Epithelial cell of proximal tubule (primary cell): ENCODE measurements around the gene KLHDC2. TPM values are rescaled to one million over a fixed set of nuclear protein-coding genes. Genes with fewer than 3 reads are reported as not detected.

Experiments
- DNase-seq: peaks from one replicate; pipeline ENCODE4 v3.0.0-alpha.2; 2011; ENCODE audit warnings: low read depth
- H3K4me3 ChIP-seq: 2 replicates; pipeline ENCODE4 v1.5.1; 2011; ENCODE audit warnings: low read depth, mild to moderate bottlenecking, low read length
- total RNA-seq: library from RNA; depleted of rRNA; stranded (reverse); fragments of >200 nt; gene quantifications from 2 replicates; pipeline ENCODE4 v1.2.3, GENCODE V29; 2015
- TF ChIP-seq, protein P1 (sequence below): conservative IDR thresholded peaks from 2 replicates; pipeline ENCODE4 v1.5.1; 2012; ENCODE audit warnings: low read depth, mild to moderate bottlenecking, low read length

The KLHDC2 gene
- total RNA-seq, 1 donor from 2014 or later: 24.0 TPM

DNA sequence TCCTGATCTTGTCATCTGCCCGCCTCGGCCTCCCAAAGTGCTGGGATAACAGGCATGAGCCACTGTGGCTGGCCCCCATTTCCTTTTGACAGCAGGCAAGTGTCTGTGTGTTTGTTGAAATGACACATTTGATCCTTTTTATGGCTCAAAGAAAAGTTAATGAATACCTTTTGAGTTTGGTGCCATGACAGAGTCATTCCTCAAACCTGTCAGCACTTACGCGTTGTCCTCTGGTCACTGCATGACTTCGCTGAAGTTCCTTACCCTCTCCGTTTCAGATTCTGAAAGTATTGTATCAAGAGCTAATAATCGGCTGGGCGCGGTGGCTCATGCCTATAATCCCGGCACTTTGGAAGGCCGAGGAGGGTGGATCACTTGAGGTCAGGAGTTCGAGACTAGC is 52.2 kb downstream of the KLHDC2 start:
- H3K4me3 ChIP-seq: no peak overlapping the region
- TF ChIP-seq, protein P1, sequence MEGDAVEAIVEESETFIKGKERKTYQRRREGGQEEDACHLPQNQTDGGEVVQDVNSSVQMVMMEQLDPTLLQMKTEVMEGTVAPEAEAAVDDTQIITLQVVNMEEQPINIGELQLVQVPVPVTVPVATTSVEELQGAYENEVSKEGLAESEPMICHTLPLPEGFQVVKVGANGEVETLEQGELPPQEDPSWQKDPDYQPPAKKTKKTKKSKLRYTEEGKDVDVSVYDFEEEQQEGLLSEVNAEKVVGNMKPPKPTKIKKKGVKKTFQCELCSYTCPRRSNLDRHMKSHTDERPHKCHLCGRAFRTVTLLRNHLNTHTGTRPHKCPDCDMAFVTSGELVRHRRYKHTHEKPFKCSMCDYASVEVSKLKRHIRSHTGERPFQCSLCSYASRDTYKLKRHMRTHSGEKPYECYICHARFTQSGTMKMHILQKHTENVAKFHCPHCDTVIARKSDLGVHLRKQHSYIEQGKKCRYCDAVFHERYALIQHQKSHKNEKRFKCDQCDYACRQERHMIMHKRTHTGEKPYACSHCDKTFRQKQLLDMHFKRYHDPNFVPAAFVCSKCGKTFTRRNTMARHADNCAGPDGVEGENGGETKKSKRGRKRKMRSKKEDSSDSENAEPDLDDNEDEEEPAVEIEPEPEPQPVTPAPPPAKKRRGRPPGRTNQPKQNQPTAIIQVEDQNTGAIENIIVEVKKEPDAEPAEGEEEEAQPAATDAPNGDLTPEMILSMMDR: no peak
- DNase-seq: no peak

DNA sequence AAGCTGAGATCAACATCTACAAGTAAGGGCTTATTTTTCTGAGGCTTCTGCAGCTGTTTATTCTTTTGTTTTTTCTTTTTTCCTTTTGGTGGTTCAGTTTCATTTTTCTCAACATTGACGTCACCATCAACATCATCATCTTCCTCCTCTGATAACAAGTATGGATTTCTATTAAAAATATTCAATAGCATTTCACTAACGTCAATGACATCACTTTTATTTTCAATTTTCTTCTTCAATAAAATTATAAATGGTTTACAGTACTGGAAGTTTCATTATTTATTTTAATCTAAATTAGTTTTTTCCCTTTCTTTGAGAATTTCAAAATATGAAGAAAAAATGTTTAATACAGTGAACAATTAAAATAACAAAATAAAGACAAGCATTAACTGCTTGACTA is 60.7 kb downstream of the KLHDC2 start:
- DNase-seq: no peak
- H3K4me3 ChIP-seq: no peak overlapping the region
- TF ChIP-seq, protein P1: no peak

Other genes starting within 250 kb of the KLHDC2 start
- 13,231 and 17,621 TPM in 2 replicates for gene RPS29, start 181.8 kb upstream of the KLHDC2 start, total RNA-seq
- 22.7 and 48.4 TPM in 2 replicates for gene LRR1, start 169.2 kb upstream of the KLHDC2 start, total RNA-seq
- 278 and 384 TPM in 2 replicates for gene RPL36AL, start 147.5 kb upstream of the KLHDC2 start, total RNA-seq
- 51.7 and 68.1 TPM in 2 replicates for gene MGAT2, start 147.4 kb upstream of the KLHDC2 start, total RNA-seq
- gene DNAAF2, start 132.9 kb upstream of the KLHDC2 start, total RNA-seq: 16.1 and 17.1 TPM in 2 replicates
- 22.0 and 36.1 TPM in 2 replicates for gene POLE2, start 79.9 kb upstream of the KLHDC2 start, total RNA-seq
- 0.17 and 0.22 TPM in 2 replicates for gene KLHDC1, start 75.0 kb upstream of the KLHDC2 start, total RNA-seq
- 36.1 and 41.3 TPM in 2 replicates for gene NEMF, start 84.6 kb downstream of the KLHDC2 start, total RNA-seq
- 121 and 122 TPM in 2 replicates for gene ARF6, start 124.9 kb downstream of the KLHDC2 start, total RNA-seq